K562 (cell line): ENCODE measurements around the gene KIAA0930. TPM values are rescaled to one million over a fixed set of nuclear protein-coding genes. Genes with fewer than 3 reads are reported as not detected.

Experiments used
- ASH1L ChIP-seq: fragments of 450-650 bp; IDR thresholded peaks from 2 replicates; pipeline ENCODE4 v1.6.1; 2018; ENCODE audit warnings: borderline replicate concordance, mild to moderate bottlenecking, low read depth; ENCODE audit not compliant: partially characterized antibody
- CBFA2T3 ChIP-seq: fragments of 450-650 bp; IDR thresholded peaks from 2 replicates; pipeline ENCODE4 v1.6.1; 2017
- CCAR2 ChIP-seq: fragments of 200-400 bp; formaldehyde crosslinking; IDR thresholded peaks from 2 replicates; pipeline ENCODE4 v1.6.1; 2017; ENCODE audit warnings: mild to moderate bottlenecking, low read depth, low read length
- DPF2 ChIP-seq: fragments of 450-650 bp; IDR thresholded peaks from 2 replicates; pipeline ENCODE4 v1.6.1; 2016
- FOXJ3 ChIP-seq: sonication (generic); formaldehyde crosslinking; IDR thresholded peaks from 2 replicates; pipeline ENCODE4 v1.4.0; 2020; ENCODE audit warnings: mild to moderate bottlenecking, missing genetic modification reagents
- GATAD2A ChIP-seq: fragments of 450-650 bp; IDR thresholded peaks from 2 replicates; pipeline ENCODE4 v1.6.1; 2017
- MTA3 ChIP-seq: fragments of 450-650 bp; formaldehyde crosslinking; IDR thresholded peaks from 2 replicates; pipeline ENCODE4 v1.6.1; 2017; ENCODE audit warnings: mild to moderate bottlenecking, borderline replicate concordance
- PRMT5 ChIP-seq: sonication (generic); formaldehyde crosslinking; IDR thresholded peaks from 2 replicates; pipeline ENCODE4 v1.5.0; 2020; ENCODE audit warnings: missing genetic modification reagents
- RBBP5 ChIP-seq: fragments of 200-600 bp; sonication (generic); IDR thresholded peaks from 2 replicates; pipeline ENCODE4 v1.6.1; 2012; ENCODE audit warnings: borderline replicate concordance, mild to moderate bottlenecking, low read length, control low read depth, inconsistent platforms; ENCODE audit not compliant: insufficient read depth, poor library complexity, severe bottlenecking
- ZFP36 ChIP-seq: fragments of 150-350 bp; IDR thresholded peaks from 2 replicates; pipeline ENCODE4 v1.6.1; 2018; ENCODE audit warnings: low read length, low read depth; ENCODE audit not compliant: partially characterized antibody
- ZNF79 ChIP-seq: fragments of 250-450 bp; sonication (Bioruptor Pico); IDR thresholded peaks from 2 replicates; pipeline ENCODE4 v1.4.0; 2020; ENCODE audit warnings: low read depth, mild to moderate bottlenecking, moderate library complexity
- polyA plus RNA-seq, 8 experiments: library from polyadenylated mRNA; depleted of rRNA in 4 of 8; stranded (reverse) in 5 of 8; unstranded in 3 of 8; fragments of >200 nt; fragmentation: Nextera tagmentation in 2 of 8; fragmentation: Illumina TruSeq in 1 of 8; extraction: Ambion mirVana in 2 of 8; extraction: Trizol in 1 of 8; gene quantifications; 2 replicates each; pipeline versions ENCODE4 v1.2.1 to v1.2.3, GENCODE V29; 2011 to 2014; ENCODE audit warnings: inconsistent platforms in 1 of 8, missing spikeins in 1 of 8
- total RNA-seq, 7 experiments: library from RNA; depleted of rRNA in 6 of 7; stranded (reverse); fragments of >200 nt in 6 of 7; fragmentation: Illumina TruSeq in 2 of 7; extraction: Trizol in 2 of 7; gene quantifications; 2 replicates each; pipeline versions ENCODE4 v1.2.1 to v1.2.3, GENCODE V29; 2011 to 2021; ENCODE audit warnings: low replicate concordance in 1 of 7
- TF ChIP-seq, protein P1 (sequence below): fragments of 450-650 bp; formaldehyde crosslinking; IDR thresholded peaks from 2 replicates; pipeline ENCODE4 v1.4.0; 2020; ENCODE audit warnings: mild to moderate bottlenecking, mixed read lengths
- TF ChIP-seq, protein P2 (sequence below), 3 experiments: IDR thresholded peaks in 2 of 3; conservative IDR thresholded peaks in 1 of 3; 2 replicates each; pipeline ENCODE4 v1.5.1; 2011 to 2012; ENCODE audit warnings: low read length in 3 of 3, mild to moderate bottlenecking in 3 of 3, control low read depth in 2 of 3, improper control_type of control experiment in 1 of 3, inconsistent platforms in 1 of 3, low read depth in 1 of 3, mixed read lengths in 1 of 3, moderate library complexity in 1 of 3; ENCODE audit not compliant: insufficient read depth in 2 of 3
- TF ChIP-seq, protein P3 (sequence below): sonication (generic); formaldehyde crosslinking; IDR thresholded peaks from 2 replicates; pipeline ENCODE4 v1.9.0; 2022; ENCODE audit warnings: mild to moderate bottlenecking, missing genetic modification reagents
- TF ChIP-seq, protein P4 (sequence below): fragments of 450-650 bp; IDR thresholded peaks from 2 replicates; pipeline ENCODE4 v1.6.1; 2017; ENCODE audit warnings: mild to moderate bottlenecking, moderate library complexity
- TF ChIP-seq, protein P5 (sequence below): IDR thresholded peaks from 2 replicates; pipeline ENCODE4 v1.6.1; 2011; ENCODE audit warnings: borderline replicate concordance, low read depth, mild to moderate bottlenecking, moderate library complexity, low read length; ENCODE audit not compliant: insufficient read depth, poor library complexity, severe bottlenecking
- TF ChIP-seq, protein P6 (sequence below): sonication (generic); formaldehyde crosslinking; IDR thresholded peaks from 2 replicates; pipeline ENCODE4 v1.9.0; 2022; ENCODE audit warnings: mild to moderate bottlenecking, missing genetic modification reagents
- TF ChIP-seq, protein P7 (sequence below): fragments of 250-450 bp; sonication (Bioruptor Pico); IDR thresholded peaks from 2 replicates; pipeline ENCODE4 v1.8.0; 2021; ENCODE audit warnings: borderline replicate concordance, mild to moderate bottlenecking, moderate library complexity; ENCODE audit not compliant: poor library complexity, severe bottlenecking

KIAA0930 gene
- total and polyA plus RNA-seq, 9 of the 15 experiments (the other 6 are each of a cell fraction or from before 2014, with no cell fraction given): 0.24 to 12.1 (median 6.4) TPM

DNA sequence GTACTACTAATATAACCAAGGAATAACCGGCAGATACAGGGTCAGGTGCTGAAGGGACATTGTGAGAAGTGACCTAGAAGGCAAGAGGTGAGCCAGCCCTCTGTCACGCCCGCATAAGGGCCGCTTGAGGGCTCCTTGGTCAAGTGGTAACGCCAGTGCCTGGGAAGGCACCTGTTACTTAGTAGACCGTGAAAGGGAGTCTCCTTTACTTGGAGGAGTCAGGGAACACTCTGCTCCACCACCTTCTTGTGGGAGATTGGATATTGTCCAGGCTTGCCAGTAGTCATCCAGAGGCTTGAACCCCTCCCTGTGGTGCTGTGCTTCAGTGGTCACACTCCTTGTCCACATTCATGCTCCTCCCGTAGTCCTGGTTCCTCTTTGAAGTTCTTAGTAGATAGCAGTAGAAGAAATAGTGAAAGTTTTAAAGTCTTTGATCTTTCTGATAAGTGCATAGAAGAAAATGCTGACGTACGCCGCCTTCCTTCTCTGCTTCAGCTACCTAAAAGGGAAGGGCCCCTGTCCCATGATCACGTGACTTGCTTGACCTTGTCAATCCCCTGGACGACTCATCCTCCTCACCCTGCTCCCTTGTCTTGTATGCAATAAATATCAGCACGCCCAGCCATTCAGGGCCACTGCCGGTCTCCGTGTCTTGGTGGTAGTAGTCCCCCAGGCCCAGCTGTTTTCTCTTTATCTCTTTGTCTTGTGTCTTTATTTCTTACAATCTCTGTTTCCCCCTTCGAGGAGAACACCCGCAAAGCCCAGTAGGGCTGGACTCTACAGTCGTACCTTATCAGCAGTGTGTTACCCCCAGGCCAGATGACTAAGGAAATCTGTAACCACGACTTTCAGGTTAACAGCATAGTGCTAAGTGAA lies 70.9 kb downstream of the KIAA0930 start (continued):
- TF ChIP-seq, protein P1, sequence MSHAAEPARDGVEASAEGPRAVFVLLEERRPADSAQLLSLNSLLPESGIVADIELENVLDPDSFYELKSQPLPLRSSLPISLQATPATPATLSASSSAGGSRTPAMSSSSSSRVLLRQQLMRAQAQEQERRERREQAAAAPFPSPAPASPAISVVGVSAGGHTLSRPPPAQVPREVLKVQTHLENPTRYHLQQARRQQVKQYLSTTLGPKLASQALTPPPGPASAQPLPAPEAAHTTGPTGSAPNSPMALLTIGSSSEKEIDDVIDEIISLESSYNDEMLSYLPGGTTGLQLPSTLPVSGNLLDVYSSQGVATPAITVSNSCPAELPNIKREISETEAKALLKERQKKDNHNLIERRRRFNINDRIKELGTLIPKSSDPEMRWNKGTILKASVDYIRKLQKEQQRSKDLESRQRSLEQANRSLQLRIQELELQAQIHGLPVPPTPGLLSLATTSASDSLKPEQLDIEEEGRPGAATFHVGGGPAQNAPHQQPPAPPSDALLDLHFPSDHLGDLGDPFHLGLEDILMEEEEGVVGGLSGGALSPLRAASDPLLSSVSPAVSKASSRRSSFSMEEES (CRISPR knock-in tag): peak; percentile 96
- TF ChIP-seq ZFP36 (no peak), DPF2 (peak; percentile 79), RBBP5 (peak; percentile 33), PRMT5 (CRISPR knock-in tag) (no peak), ZNF79 (CRISPR knock-in tag) (no peak), CCAR2 (no peak), GATAD2A (no peak), CBFA2T3 (peak; percentile 76), MTA3 (no peak), FOXJ3 (CRISPR knock-in tag) (no peak), ASH1L (no peak)
- TF ChIP-seq, protein P2, sequence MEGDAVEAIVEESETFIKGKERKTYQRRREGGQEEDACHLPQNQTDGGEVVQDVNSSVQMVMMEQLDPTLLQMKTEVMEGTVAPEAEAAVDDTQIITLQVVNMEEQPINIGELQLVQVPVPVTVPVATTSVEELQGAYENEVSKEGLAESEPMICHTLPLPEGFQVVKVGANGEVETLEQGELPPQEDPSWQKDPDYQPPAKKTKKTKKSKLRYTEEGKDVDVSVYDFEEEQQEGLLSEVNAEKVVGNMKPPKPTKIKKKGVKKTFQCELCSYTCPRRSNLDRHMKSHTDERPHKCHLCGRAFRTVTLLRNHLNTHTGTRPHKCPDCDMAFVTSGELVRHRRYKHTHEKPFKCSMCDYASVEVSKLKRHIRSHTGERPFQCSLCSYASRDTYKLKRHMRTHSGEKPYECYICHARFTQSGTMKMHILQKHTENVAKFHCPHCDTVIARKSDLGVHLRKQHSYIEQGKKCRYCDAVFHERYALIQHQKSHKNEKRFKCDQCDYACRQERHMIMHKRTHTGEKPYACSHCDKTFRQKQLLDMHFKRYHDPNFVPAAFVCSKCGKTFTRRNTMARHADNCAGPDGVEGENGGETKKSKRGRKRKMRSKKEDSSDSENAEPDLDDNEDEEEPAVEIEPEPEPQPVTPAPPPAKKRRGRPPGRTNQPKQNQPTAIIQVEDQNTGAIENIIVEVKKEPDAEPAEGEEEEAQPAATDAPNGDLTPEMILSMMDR (IDR thresholded peaks at IDR 0.05 in 2 of 3, conservative IDR thresholded peaks at IDR 0.05 in 1 of 3; ENCODE audit: insufficient read depth in 2 of 3, low read depth in 1 of 3, low read length in 3 of 3): no peak
- TF ChIP-seq, protein P3, sequence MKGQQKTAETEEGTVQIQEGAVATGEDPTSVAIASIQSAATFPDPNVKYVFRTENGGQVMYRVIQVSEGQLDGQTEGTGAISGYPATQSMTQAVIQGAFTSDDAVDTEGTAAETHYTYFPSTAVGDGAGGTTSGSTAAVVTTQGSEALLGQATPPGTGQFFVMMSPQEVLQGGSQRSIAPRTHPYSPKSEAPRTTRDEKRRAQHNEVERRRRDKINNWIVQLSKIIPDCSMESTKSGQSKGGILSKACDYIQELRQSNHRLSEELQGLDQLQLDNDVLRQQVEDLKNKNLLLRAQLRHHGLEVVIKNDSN (CRISPR knock-in tag): peak; percentile 77
- TF ChIP-seq, protein P4, sequence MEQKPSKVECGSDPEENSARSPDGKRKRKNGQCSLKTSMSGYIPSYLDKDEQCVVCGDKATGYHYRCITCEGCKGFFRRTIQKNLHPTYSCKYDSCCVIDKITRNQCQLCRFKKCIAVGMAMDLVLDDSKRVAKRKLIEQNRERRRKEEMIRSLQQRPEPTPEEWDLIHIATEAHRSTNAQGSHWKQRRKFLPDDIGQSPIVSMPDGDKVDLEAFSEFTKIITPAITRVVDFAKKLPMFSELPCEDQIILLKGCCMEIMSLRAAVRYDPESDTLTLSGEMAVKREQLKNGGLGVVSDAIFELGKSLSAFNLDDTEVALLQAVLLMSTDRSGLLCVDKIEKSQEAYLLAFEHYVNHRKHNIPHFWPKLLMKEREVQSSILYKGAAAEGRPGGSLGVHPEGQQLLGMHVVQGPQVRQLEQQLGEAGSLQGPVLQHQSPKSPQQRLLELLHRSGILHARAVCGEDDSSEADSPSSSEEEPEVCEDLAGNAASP: no peak
- TF ChIP-seq, protein P5, sequence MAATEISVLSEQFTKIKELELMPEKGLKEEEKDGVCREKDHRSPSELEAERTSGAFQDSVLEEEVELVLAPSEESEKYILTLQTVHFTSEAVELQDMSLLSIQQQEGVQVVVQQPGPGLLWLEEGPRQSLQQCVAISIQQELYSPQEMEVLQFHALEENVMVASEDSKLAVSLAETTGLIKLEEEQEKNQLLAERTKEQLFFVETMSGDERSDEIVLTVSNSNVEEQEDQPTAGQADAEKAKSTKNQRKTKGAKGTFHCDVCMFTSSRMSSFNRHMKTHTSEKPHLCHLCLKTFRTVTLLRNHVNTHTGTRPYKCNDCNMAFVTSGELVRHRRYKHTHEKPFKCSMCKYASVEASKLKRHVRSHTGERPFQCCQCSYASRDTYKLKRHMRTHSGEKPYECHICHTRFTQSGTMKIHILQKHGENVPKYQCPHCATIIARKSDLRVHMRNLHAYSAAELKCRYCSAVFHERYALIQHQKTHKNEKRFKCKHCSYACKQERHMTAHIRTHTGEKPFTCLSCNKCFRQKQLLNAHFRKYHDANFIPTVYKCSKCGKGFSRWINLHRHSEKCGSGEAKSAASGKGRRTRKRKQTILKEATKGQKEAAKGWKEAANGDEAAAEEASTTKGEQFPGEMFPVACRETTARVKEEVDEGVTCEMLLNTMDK: no peak
- TF ChIP-seq, protein P6, sequence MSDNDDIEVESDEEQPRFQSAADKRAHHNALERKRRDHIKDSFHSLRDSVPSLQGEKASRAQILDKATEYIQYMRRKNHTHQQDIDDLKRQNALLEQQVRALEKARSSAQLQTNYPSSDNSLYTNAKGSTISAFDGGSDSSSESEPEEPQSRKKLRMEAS: no peak
- TF ChIP-seq, protein P7, sequence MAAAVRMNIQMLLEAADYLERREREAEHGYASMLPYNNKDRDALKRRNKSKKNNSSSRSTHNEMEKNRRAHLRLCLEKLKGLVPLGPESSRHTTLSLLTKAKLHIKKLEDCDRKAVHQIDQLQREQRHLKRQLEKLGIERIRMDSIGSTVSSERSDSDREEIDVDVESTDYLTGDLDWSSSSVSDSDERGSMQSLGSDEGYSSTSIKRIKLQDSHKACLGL (CRISPR knock-in tag): no peak
